Chondrocyte (in vitro differentiated cells): ENCODE results near the gene PLIN3. TPM values are rescaled to one million over a fixed set of nuclear protein-coding genes. Genes with fewer than 3 reads are reported as not detected.
A peak's percentile ranks its signal among the peaks of the same experiment; 100 is the strongest.
"Not testable (repeated sequence)": the region's sequence is repeated elsewhere in the genome, so short reads cannot be mapped to it uniquely, and the experiment has no call there.

ENCODE experiments used
- DNase-seq: peaks from one replicate; pipeline ENCODE4 v3.0.0; 2021; ENCODE audit warnings: mixed read lengths, low spot score
- H3K27ac Mint-ChIP-seq: one replicate; pipeline ENCODE4 v1.8.0; 2021; ENCODE audit warnings: mild to moderate bottlenecking, moderate library complexity, mixed read lengths; ENCODE audit not compliant: unreplicated experiment
- H3K27me3 Mint-ChIP-seq: 2 replicates; pipeline ENCODE4 v1.8.0; 2021; ENCODE audit warnings: low read depth, mixed read lengths
- H3K36me3 Mint-ChIP-seq: 2 replicates; pipeline ENCODE4 v1.8.0; 2021; ENCODE audit warnings: low read depth, mixed read lengths
- H3K4me1 Mint-ChIP-seq: 2 replicates; pipeline ENCODE4 v1.8.0; 2021; ENCODE audit warnings: low read depth, mild to moderate bottlenecking, mixed read lengths
- H3K4me3 Mint-ChIP-seq: one replicate; pipeline ENCODE4 v1.8.0; 2021; ENCODE audit warnings: mild to moderate bottlenecking, moderate library complexity, mixed read lengths; ENCODE audit not compliant: unreplicated experiment
- H3K9me3 Mint-ChIP-seq: 2 replicates; pipeline ENCODE4 v1.8.0; 2021; ENCODE audit warnings: low read depth, mixed read lengths
- total RNA-seq: library from RNA; stranded (reverse); gene quantifications from 3 replicates; pipeline ENCODE4 v1.2.1, GENCODE V29; 2021
- TF ChIP-seq, protein P1 (sequence below): fragments of 200-600 bp; sonication (generic); IDR thresholded peaks from 2 replicates; pipeline ENCODE4 v1.5.0; 2021; ENCODE audit warnings: antibody characterized with exemption, mild to moderate bottlenecking, moderate library complexity

Gene PLIN3
- total RNA-seq, 1 donor from 2014 or later, result 93.2 TPM

DNA sequence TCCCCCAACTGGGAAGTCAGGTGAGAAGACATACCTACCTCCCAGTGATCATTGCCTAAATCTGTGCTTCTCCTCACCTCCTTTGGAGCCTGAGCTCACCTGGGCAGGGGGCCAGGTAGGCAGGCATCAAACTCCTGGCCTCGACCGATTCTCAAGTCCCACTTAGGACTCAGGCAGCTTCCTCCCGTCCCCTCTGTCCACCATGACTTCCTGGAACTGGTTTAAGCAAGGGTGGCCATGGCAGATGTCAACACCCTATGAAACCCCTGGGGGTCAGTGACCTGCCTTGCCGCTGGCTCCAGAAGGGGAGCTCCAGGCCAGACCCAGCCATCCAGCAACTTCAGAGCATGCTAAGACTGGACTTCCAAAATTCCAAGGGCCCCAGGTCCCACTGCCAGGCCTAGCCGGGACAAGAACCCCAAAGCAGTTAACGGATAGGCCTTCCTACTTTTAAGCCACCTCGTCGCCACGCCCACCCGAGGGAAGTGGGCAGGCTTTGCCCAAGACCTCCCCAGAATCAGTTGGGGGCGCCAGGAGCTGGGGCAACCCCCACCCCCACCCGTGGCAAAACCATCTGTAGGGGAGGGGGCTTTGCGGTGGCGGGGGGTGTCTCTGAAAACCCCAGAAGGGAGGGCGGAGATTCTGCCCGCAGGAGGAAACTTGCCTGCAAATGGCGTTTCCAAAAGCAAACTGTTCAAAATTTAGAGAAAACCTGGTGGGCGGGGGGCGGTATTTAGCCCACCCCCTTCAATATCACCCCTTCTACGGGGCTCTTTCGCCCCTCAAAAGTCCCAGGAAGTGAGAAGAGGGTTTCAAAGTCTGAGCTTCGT lies 657 bp downstream of the PLIN3 start:
- H3K27me3 Mint-ChIP-seq, result no peaks in the 10 kb centered on the region
- H3K27ac Mint-ChIP-seq, result peak overlapping the region; percentile 75
- H3K9me3 Mint-ChIP-seq, result no peaks in the 10 kb centered on the region
- TF ChIP-seq, protein P1, sequence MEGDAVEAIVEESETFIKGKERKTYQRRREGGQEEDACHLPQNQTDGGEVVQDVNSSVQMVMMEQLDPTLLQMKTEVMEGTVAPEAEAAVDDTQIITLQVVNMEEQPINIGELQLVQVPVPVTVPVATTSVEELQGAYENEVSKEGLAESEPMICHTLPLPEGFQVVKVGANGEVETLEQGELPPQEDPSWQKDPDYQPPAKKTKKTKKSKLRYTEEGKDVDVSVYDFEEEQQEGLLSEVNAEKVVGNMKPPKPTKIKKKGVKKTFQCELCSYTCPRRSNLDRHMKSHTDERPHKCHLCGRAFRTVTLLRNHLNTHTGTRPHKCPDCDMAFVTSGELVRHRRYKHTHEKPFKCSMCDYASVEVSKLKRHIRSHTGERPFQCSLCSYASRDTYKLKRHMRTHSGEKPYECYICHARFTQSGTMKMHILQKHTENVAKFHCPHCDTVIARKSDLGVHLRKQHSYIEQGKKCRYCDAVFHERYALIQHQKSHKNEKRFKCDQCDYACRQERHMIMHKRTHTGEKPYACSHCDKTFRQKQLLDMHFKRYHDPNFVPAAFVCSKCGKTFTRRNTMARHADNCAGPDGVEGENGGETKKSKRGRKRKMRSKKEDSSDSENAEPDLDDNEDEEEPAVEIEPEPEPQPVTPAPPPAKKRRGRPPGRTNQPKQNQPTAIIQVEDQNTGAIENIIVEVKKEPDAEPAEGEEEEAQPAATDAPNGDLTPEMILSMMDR, result peak; percentile 21
- H3K36me3 Mint-ChIP-seq, result no peaks in the 10 kb centered on the region
- peaks cover 30% of the 10 kb centered on the region for H3K4me1 Mint-ChIP-seq
- H3K4me3 Mint-ChIP-seq, result peak overlapping the region; percentile 80
- no peak for DNase-seq

DNA sequence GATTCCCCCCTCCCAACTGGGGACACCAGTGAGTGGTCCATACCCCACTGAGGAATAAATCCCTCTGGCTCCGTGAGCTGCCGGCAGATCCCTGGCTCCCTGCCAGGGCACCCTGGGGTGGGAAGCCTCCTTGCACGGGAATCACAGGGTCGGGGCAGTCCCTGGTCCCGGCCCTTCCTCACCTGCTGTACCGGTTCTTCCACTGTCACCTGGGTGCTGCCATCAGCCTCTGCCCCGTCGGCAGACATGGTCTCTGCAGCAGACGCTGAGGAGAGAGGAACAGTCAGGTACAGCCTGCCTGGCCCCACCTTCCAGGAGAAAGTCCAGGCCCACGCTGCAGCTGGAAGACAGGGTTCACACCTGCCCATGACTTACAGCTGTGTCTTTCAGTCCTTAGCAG lies 6.3 kb downstream of the PLIN3 start:
- TF ChIP-seq, protein P1, result no peak
- Mint-ChIP-seq H3K4me3 (no peak overlapping the region), H3K9me3 (no peaks in the 10 kb centered on the region), H3K4me1 (peaks cover 6% of the 10 kb centered on the region), H3K36me3 (peaks cover 4% of the 10 kb centered on the region), H3K27ac (no peak overlapping the region), H3K27me3 (no peaks in the 10 kb centered on the region)
- no peak for DNase-seq

DNA sequence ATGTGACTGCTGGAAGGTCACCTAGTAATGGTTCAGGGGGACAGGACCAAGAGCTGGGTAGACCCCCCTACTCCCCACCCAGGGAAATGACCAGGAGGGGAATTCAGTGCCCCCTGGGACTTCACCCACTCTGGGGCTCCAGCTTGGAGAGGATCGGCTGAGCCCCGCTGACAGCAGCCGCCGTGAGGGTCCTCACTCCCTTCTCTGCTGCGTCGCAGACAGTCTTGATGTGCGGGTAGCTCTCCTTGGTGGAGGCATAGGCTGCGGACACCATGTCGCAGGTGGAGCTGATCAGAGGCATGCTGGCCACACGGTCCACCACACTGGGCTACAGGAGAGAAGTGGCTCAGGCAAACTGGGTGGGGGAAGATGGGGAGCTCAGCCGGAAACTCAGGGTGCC lies 7.8 kb downstream of the PLIN3 start:
- Mint-ChIP-seq H3K4me1 (peaks cover 3% of the 10 kb centered on the region), H3K4me3 (no peak overlapping the region), H3K36me3 (peaks cover 12% of the 10 kb centered on the region), H3K27ac (no peak overlapping the region), H3K9me3 (no peaks in the 10 kb centered on the region), H3K27me3 (no peaks in the 10 kb centered on the region)
- TF ChIP-seq, protein P1, result no peak
- no peak for DNase-seq

DNA sequence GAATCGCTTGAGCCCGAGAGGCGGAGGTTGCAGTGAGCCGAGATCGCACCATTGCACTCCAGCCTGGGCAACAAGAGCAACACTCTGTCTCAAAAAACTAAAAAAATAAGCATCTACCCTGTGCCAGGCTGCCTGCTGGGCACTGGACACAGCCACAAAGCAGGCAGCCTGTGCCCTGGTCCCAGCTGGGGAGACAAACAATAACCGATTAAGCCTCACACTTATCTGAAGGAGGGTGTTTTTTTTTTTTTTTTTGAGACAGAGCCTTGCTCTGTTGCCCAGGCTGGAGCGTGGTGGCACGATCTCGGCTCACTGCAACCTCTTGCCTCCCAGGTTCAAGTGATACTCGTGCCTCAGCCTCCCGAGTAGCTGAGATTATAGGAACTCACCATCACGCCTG lies 11.0 kb downstream of the PLIN3 start:
- peaks cover 19% of the 10 kb centered on the region for H3K36me3 Mint-ChIP-seq

DNA sequence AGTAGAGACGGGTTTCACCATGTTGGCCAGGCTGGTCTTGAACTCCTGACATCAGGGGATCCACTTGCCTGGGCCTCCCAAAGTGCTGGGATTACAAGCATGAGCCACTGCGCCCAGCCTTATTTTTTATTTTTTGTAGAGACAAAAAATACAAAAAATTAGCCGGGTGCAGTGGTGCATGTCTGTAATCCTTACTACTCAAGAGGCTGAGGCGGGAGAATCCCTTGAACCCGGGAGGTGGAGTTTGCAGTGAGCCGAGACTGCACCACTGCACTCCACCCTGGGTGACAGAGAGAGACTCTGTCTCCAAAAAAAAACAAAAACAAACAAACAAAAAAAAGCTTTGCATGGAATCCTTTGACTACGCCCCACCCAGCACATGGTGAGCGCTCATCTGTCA lies 14.0 kb downstream of the PLIN3 start:
- H3K4me1 Mint-ChIP-seq, H3K4me3 Mint-ChIP-seq, DNase-seq, H3K27me3 Mint-ChIP-seq, H3K27ac Mint-ChIP-seq, H3K9me3 Mint-ChIP-seq: not testable (repeated sequence)
- H3K36me3 Mint-ChIP-seq, result peaks cover 20% of the 10 kb centered on the region

More for the DNA sequence above, 11.0 kb downstream of the PLIN3 start:
- not testable (repeated sequence) for H3K9me3 Mint-ChIP-seq, H3K4me1 Mint-ChIP-seq, H3K27ac Mint-ChIP-seq, DNase-seq, H3K4me3 Mint-ChIP-seq, H3K27me3 Mint-ChIP-seq

DNA sequence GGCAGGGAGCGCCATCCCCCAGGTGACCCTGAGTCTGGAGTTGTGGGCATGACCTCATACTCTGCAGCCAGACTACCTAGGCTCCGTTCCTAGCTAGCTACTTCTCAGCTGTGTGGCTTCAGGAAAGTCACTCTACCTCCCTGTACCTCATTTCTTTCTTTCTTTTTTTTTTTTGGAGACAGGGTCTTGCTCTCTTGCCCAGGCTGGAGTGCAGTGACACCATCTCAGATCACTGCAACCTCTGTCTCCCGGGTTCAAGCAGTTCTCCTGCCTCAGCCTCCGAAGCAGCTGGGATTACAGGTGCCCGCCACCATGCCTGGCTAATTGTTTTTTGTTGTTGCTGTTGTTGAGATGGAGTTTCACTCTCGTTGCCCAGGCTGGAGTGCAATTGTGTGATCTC lies 15.0 kb downstream of the PLIN3 start:
- Mint-ChIP-seq H3K27me3 (no peaks in the 10 kb centered on the region), H3K4me3 (no peak overlapping the region), H3K36me3 (peaks cover 20% of the 10 kb centered on the region), H3K27ac (no peak overlapping the region), H3K4me1 (peaks cover 2% of the 10 kb centered on the region), H3K9me3 (no peaks in the 10 kb centered on the region)
- DNase-seq, result no peak
- TF ChIP-seq, protein P1, result no peak
